HEK293 (cell line): Measurements from ENCODE around the gene WNT6.
A peak's percentile ranks its signal among the peaks of the same experiment; 100 is the strongest.

Experiments
- CTCF ChIA-PET: fragments of 350-600 bp; formaldehyde crosslinking; extraction: SDS; loops from one replicate; lab custom pipeline; 2021; ENCODE audit warnings: antibody characterized with exemption; lab: Yijun Ruan, JAX
- POLR2A ChIA-PET: fragments of 300-600 bp; formaldehyde crosslinking; extraction: SDS; loops from one replicate; lab custom pipeline; 2020; ENCODE audit warnings: antibody characterized with exemption, inconsistent platforms; lab: Yijun Ruan, JAX
- H3K27ac ChIP-seq: fragments of 200-500 bp; sonication (Bioruptor generic); 2 replicates; pipeline ENCODE4 v1.5.1; 2014; ENCODE audit warnings: low read depth, low read length, control low read depth, inconsistent platforms; ENCODE audit errors: extremely low read depth
- H3K36me3 ChIP-seq, 2 experiments: fragments of 200-500 bp in 1 of 2; sonication (Bioruptor generic) in 1 of 2; 1 replicate in 1 of 2; 2 replicates in 1 of 2; pipeline ENCODE4 v1.5.1; 2014 to 2017; ENCODE audit warnings: inconsistent platforms in 2 of 2, low read length in 2 of 2; ENCODE audit not compliant: control insufficient read depth in 2 of 2, insufficient read depth in 1 of 2
- H3K4me1 ChIP-seq: fragments of 200-500 bp; sonication (Bioruptor generic); 2 replicates; pipeline ENCODE4 v1.5.1; 2014; ENCODE audit warnings: mild to moderate bottlenecking, low read length, inconsistent platforms; ENCODE audit not compliant: control insufficient read depth, insufficient read depth
- H3K4me3 ChIP-seq: 2 replicates; pipeline ENCODE4 v1.5.1; 2011; ENCODE audit warnings: low read depth, mild to moderate bottlenecking, control low read depth, low read length, moderate library complexity
- H3K9me3 ChIP-seq: fragments of 200-500 bp; sonication (Bioruptor generic); 2 replicates; pipeline ENCODE4 v1.5.1; 2014; ENCODE audit warnings: low read depth, low read length, inconsistent platforms; ENCODE audit not compliant: control insufficient read depth, insufficient read depth
- BCL11B ChIP-seq: fragments of 450-650 bp; formaldehyde crosslinking; IDR thresholded peaks from 2 replicates; pipeline ENCODE4 v1.5.1; 2016; ENCODE audit warnings: low read depth, missing biosample characterization, missing genetic modification characterization
- GFI1B ChIP-seq: fragments of 450-650 bp; formaldehyde crosslinking; IDR thresholded peaks from 2 replicates; pipeline ENCODE4 v1.5.1; 2016; ENCODE audit warnings: missing biosample characterization, missing genetic modification characterization
- HOXA7 ChIP-seq: sonication (generic); formaldehyde crosslinking; IDR thresholded peaks from 2 replicates; pipeline ENCODE4 v1.8.1; 2022; ENCODE audit warnings: missing genetic modification reagents, borderline replicate concordance
- MZF1 ChIP-seq: fragments of 450-650 bp; formaldehyde crosslinking; IDR thresholded peaks from 2 replicates; pipeline ENCODE4 v1.5.1; 2017; ENCODE audit warnings: missing biosample characterization, missing genetic modification characterization, borderline replicate concordance
- OSR2 ChIP-seq: fragments of 450-650 bp; formaldehyde crosslinking; IDR thresholded peaks from 2 replicates; pipeline ENCODE4 v1.5.1; 2016; ENCODE audit warnings: missing biosample characterization, missing genetic modification characterization
- OVOL3 ChIP-seq: fragments of 450-650 bp; formaldehyde crosslinking; IDR thresholded peaks from 2 replicates; pipeline ENCODE4 v1.5.1; 2016; ENCODE audit warnings: missing biosample characterization, missing genetic modification characterization
- SP7 ChIP-seq: fragments of 450-650 bp; formaldehyde crosslinking; IDR thresholded peaks from 2 replicates; pipeline ENCODE4 v1.5.1; 2016; ENCODE audit warnings: missing biosample characterization, missing genetic modification characterization
- ZBTB20 ChIP-seq: fragments of 450-650 bp; formaldehyde crosslinking; IDR thresholded peaks from 2 replicates; pipeline ENCODE4 v1.5.1; 2016; ENCODE audit warnings: missing biosample characterization, missing genetic modification characterization
- ZNF157 ChIP-seq: fragments of 450-650 bp; formaldehyde crosslinking; IDR thresholded peaks from 2 replicates; pipeline ENCODE4 v1.5.1; 2016; ENCODE audit warnings: missing biosample characterization, missing genetic modification characterization
- ZNF266 ChIP-seq: fragments of 450-650 bp; formaldehyde crosslinking; IDR thresholded peaks from 2 replicates; pipeline ENCODE4 v1.5.1; 2016; ENCODE audit warnings: missing biosample characterization, missing genetic modification characterization, low read depth
- ZNF324 ChIP-seq: fragments of 450-650 bp; formaldehyde crosslinking; IDR thresholded peaks from 2 replicates; pipeline ENCODE4 v1.5.1; 2016; ENCODE audit warnings: missing biosample characterization, missing genetic modification characterization
- ZNF426 ChIP-seq: fragments of 450-650 bp; formaldehyde crosslinking; IDR thresholded peaks from 2 replicates; pipeline ENCODE4 v1.5.1; 2017; ENCODE audit warnings: missing biosample characterization, missing genetic modification characterization, mild to moderate bottlenecking, inconsistent platforms, moderate library complexity
- ZNF623 ChIP-seq: fragments of 450-650 bp; formaldehyde crosslinking; IDR thresholded peaks from 2 replicates; pipeline ENCODE4 v1.5.1; 2016; ENCODE audit warnings: missing biosample characterization, missing genetic modification characterization
- ZNF654 ChIP-seq: fragments of 450-650 bp; formaldehyde crosslinking; IDR thresholded peaks from 2 replicates; pipeline ENCODE4 v1.5.1; 2016; ENCODE audit warnings: low read depth, missing biosample characterization, missing genetic modification characterization
- ZNF660 ChIP-seq: fragments of 450-650 bp; IDR thresholded peaks from 2 replicates; pipeline ENCODE4 v1.5.1; 2018; ENCODE audit warnings: missing biosample characterization, mild to moderate bottlenecking, missing genetic modification characterization
- ZNF701 ChIP-seq: fragments of 450-650 bp; formaldehyde crosslinking; IDR thresholded peaks from 2 replicates; pipeline ENCODE4 v1.5.1; 2016; ENCODE audit warnings: missing biosample characterization, missing genetic modification characterization
- ZNF768 ChIP-seq: fragments of 450-650 bp; formaldehyde crosslinking; IDR thresholded peaks from 2 replicates; pipeline ENCODE4 v1.5.1; 2018; ENCODE audit warnings: missing biosample characterization, mild to moderate bottlenecking, missing genetic modification characterization
- ZNF792 ChIP-seq: fragments of 450-650 bp; formaldehyde crosslinking; IDR thresholded peaks from 2 replicates; pipeline ENCODE4 v1.5.1; 2016; ENCODE audit warnings: missing biosample characterization, missing genetic modification characterization
- ZSCAN30 ChIP-seq: fragments of 450-650 bp; IDR thresholded peaks from 2 replicates; pipeline ENCODE4 v1.5.1; 2018; ENCODE audit warnings: missing biosample characterization, mild to moderate bottlenecking, missing genetic modification characterization, moderate library complexity
- TF ChIP-seq, protein P1 (sequence below): fragments of 450-650 bp; formaldehyde crosslinking; conservative IDR thresholded peaks from 2 replicates; pipeline ENCODE4 v1.5.1; 2016; ENCODE audit warnings: low read depth, missing biosample characterization, missing genetic modification characterization
- TF ChIP-seq, protein P2 (sequence below): fragments of 450-650 bp; formaldehyde crosslinking; IDR thresholded peaks from 2 replicates; pipeline ENCODE4 v1.5.1; 2016; ENCODE audit warnings: missing biosample characterization, missing genetic modification characterization
- TF ChIP-seq, protein P3 (sequence below): fragments of 450-650 bp; formaldehyde crosslinking; IDR thresholded peaks from 2 replicates; pipeline ENCODE4 v1.5.1; 2016; ENCODE audit warnings: missing biosample characterization, missing genetic modification characterization
- TF ChIP-seq, protein P4 (sequence below): fragments of 450-650 bp; formaldehyde crosslinking; IDR thresholded peaks from 2 replicates; pipeline ENCODE4 v1.5.1; 2016; ENCODE audit warnings: missing biosample characterization, missing genetic modification characterization
- TF ChIP-seq, protein P5 (sequence below): fragments of 450-650 bp; formaldehyde crosslinking; IDR thresholded peaks from 2 replicates; pipeline ENCODE4 v1.5.1; 2016; ENCODE audit warnings: missing biosample characterization, missing genetic modification characterization

WNT6 gene

DNA sequence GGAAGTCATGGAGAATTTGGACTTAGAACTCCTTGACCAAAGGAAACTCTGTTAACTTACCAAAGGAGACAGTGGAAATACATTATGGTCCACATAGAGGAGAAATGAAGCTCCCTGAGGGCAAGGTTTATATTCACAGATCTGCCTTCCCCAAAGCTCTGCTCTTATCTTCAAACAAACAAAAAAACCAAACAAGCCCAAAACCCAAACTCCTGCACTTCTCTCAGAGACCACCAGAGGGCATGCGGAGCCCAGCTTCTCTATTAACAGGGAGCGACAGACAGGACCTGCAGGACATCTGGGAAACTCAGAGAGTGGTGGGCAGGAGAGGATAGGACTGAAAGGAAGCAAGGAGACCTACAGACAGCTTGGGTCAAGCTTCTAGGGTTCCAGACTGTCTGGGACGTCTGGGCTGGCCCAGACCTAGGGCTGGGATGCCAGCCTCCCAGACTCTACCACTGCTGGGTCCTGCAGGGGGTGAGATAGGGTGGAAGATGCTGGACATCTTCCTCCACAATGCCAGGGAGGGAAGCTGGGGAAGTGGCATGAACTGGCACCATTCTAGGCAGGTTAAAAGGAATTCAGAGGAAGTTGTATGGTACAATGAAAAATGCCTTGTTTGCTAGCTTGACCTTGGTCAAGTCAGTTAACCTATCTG is 17.1 kb downstream of the WNT6 start:
- Histone ChIP-seq H3K4me1 (no peaks in the 10 kb centered on the region), H3K4me3 (no peak overlapping the region), H3K36me3 (no peaks in the 10 kb centered on the region), H3K9me3 (no peaks in the 10 kb centered on the region), H3K27ac (no peak overlapping the region)
- CTCF ChIA-PET: interaction anchor here (0.6 to 17.7 kb wide), 45 partner anchors 9 to 1561 kb away, joined by 3 to 552 read pairs (median 4); partner anchors contain the start of gene WNT6
- POLR2A ChIA-PET: interaction anchor here (2.5 kb wide), 1 partner anchor 20 kb away, joined by 19 read pairs; no protein-coding TSS in a partner anchor
- TF ChIP-seq MZF1 (no peak), SP7 (tag by site-specific recombination) (no peak), ZBTB20 (tag by site-specific recombination) (no peak), ZNF660 (tag by site-specific recombination) (no peak), ZNF768 (tag by site-specific recombination) (no peak), OSR2 (tag by site-specific recombination) (no peak), ZNF266 (tag by site-specific recombination) (no peak), ZNF701 (no peak), BCL11B (tag by site-specific recombination) (no peak), HOXA7 (CRISPR knock-in tag) (no peak), ZSCAN30 (tag by site-specific recombination) (no peak), ZNF654 (peak; percentile 60), OVOL3 (tag by site-specific recombination) (no peak), ZNF623 (tag by site-specific recombination) (no peak), GFI1B (tag by site-specific recombination) (no peak), ZNF157 (tag by site-specific recombination) (no peak), ZNF324 (tag by site-specific recombination) (no peak), ZNF792 (tag by site-specific recombination) (no peak), ZNF426 (tag by site-specific recombination) (no peak)
- TF ChIP-seq, protein P1, sequence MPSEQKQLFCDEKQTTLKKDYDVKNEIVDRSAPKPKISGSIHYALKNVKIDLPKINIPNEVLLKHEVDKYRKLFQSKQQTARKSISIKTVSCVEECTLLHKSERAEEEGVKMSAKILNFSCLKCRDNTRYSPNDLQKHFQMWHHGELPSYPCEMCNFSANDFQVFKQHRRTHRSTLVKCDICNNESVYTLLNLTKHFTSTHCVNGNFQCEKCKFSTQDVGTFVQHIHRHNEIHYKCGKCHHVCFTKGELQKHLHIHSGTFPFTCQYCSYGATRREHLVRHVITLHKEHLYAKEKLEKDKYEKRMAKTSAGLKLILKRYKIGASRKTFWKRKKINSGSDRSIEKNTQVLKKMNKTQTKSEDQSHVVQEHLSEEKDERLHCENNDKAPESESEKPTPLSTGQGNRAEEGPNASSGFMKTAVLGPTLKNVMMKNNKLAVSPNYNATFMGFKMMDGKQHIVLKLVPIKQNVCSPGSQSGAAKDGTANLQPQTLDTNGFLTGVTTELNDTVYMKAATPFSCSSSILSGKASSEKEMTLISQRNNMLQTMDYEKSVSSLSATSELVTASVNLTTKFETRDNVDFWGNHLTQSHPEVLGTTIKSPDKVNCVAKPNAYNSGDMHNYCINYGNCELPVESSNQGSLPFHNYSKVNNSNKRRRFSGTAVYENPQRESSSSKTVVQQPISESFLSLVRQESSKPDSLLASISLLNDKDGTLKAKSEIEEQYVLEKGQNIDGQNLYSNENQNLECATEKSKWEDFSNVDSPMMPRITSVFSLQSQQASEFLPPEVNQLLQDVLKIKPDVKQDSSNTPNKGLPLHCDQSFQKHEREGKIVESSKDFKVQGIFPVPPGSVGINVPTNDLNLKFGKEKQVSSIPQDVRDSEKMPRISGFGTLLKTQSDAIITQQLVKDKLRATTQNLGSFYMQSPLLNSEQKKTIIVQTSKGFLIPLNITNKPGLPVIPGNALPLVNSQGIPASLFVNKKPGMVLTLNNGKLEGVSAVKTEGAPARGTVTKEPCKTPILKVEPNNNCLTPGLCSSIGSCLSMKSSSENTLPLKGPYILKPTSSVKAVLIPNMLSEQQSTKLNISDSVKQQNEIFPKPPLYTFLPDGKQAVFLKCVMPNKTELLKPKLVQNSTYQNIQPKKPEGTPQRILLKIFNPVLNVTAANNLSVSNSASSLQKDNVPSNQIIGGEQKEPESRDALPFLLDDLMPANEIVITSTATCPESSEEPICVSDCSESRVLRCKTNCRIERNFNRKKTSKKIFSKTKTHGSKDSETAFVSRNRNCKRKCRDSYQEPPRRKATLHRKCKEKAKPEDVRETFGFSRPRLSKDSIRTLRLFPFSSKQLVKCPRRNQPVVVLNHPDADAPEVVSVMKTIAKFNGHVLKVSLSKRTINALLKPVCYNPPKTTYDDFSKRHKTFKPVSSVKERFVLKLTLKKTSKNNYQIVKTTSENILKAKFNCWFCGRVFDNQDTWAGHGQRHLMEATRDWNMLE (tag by site-specific recombination): no peak
- TF ChIP-seq, protein P2, sequence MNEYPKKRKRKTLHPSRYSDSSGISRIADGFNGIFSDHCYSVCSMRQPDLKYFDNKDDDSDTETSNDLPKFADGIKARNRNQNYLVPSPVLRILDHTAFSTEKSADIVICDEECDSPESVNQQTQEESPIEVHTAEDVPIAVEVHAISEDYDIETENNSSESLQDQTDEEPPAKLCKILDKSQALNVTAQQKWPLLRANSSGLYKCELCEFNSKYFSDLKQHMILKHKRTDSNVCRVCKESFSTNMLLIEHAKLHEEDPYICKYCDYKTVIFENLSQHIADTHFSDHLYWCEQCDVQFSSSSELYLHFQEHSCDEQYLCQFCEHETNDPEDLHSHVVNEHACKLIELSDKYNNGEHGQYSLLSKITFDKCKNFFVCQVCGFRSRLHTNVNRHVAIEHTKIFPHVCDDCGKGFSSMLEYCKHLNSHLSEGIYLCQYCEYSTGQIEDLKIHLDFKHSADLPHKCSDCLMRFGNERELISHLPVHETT (tag by site-specific recombination): no peak
- TF ChIP-seq, protein P3, sequence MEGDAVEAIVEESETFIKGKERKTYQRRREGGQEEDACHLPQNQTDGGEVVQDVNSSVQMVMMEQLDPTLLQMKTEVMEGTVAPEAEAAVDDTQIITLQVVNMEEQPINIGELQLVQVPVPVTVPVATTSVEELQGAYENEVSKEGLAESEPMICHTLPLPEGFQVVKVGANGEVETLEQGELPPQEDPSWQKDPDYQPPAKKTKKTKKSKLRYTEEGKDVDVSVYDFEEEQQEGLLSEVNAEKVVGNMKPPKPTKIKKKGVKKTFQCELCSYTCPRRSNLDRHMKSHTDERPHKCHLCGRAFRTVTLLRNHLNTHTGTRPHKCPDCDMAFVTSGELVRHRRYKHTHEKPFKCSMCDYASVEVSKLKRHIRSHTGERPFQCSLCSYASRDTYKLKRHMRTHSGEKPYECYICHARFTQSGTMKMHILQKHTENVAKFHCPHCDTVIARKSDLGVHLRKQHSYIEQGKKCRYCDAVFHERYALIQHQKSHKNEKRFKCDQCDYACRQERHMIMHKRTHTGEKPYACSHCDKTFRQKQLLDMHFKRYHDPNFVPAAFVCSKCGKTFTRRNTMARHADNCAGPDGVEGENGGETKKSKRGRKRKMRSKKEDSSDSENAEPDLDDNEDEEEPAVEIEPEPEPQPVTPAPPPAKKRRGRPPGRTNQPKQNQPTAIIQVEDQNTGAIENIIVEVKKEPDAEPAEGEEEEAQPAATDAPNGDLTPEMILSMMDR (tag by site-specific recombination): peak; percentile 84
- TF ChIP-seq, protein P4, sequence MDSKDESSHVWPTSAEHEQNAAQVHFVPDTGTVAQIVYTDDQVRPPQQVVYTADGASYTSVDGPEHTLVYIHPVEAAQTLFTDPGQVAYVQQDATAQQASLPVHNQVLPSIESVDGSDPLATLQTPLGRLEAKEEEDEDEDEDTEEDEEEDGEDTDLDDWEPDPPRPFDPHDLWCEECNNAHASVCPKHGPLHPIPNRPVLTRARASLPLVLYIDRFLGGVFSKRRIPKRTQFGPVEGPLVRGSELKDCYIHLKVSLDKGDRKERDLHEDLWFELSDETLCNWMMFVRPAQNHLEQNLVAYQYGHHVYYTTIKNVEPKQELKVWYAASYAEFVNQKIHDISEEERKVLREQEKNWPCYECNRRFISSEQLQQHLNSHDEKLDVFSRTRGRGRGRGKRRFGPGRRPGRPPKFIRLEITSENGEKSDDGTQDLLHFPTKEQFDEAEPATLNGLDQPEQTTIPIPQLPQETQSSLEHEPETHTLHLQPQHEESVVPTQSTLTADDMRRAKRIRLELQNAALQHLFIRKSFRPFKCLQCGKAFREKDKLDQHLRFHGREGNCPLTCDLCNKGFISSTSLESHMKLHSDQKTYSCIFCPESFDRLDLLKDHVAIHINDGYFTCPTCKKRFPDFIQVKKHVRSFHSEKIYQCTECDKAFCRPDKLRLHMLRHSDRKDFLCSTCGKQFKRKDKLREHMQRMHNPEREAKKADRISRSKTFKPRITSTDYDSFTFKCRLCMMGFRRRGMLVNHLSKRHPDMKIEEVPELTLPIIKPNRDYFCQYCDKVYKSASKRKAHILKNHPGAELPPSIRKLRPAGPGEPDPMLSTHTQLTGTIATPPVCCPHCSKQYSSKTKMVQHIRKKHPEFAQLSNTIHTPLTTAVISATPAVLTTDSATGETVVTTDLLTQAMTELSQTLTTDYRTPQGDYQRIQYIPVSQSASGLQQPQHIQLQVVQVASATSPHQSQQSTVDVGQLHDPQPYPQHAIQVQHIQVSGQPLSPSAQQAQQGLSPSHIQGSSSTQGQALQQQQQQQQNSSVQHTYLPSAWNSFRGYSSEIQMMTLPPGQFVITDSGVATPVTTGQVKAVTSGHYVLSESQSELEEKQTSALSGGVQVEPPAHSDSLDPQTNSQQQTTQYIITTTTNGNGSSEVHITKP (tag by site-specific recombination): peak; percentile 75
- TF ChIP-seq, protein P5, sequence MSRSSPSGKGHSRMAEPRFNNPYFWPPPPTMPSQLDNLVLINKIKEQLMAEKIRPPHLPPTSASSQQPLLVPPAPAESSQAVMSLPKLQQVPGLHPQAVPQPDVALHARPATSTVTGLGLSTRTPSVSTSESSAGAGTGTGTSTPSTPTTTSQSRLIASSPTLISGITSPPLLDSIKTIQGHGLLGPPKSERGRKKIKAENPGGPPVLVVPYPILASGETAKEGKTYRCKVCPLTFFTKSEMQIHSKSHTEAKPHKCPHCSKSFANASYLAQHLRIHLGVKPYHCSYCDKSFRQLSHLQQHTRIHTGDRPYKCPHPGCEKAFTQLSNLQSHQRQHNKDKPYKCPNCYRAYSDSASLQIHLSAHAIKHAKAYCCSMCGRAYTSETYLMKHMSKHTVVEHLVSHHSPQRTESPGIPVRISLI (tag by site-specific recombination): 0 out of 2 replicates have a peak, but pooled peaks have one; percentile 43
